ENCODE data around the gene LILRA2.
"Not testable (repeated sequence)": the region's sequence is repeated elsewhere in the genome, so short reads cannot be mapped to it uniquely, and the experiment has no call there.

Gene LILRA2

GRCh38 chr19:54612428-54612827 is 38.8 kb downstream of the LILRA2 start:
- DNase-seq: no peak

DNA sequence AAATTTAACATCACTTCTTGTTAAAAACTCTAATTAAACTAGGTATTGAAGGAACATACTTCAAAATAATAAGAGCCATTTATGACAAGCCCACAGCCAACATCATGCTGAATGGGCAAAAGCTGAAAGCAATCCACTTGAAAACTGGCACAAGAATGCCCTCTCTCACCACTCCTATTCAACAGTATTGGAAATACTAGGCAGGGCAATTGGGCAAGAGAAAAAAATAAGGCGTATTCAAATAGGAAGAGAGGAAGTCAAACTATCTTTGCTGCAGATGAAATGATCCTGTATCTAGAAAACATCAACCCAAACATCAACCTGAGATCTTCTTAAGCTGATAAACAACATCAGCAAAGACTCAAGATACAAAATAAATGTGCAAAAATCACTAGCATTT is 41.1 kb downstream of the LILRA2 start:
- DNase-seq: no peak

GRCh38 chr19:54616057-54616456 is 42.5 kb downstream of the LILRA2 start:
- DNase-seq: no peak

GRCh38 chr19:54616821-54617560 is 43.4 kb downstream of the LILRA2 start:
- DNase-seq: no peak

DNA sequence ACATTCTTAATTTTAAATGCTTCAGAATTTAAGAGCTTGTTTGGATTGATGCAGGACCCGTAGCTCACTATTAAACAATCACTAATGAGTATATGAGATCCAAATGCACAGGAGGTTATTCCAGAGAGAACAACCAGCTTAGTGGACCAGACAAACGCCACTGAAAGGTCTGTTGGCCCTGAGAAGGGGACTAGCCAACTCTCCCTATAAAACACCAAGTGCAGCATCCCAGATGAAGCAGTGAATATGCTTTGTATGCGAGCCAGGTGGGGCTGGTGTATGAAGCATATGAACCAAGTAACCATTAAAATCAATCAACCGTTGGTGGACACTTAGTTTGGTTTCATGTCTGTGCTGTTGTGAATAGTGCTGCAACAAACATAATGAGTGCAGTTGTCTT is 46.9 kb downstream of the LILRA2 start:
- DNase-seq: no peak

DNA sequence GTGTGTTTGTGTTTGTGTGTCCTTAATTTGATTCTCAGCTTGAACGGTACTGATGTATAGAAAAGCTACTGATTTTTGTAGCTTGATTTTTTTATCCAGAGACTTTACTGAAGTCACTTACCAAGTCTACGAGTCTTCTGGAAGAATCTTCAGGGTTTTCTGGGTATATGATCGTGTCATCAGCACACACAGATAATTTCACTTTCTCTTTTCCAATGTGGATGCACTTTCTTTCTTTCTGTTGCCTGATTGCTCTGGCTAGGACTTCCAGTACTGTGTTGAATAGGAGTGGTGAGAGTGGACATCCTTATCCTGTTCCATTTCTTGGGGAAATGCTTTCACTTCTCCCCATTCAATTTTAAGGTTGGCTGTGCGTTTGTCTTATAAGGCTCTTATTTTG is 48.8 kb downstream of the LILRA2 start:
- DNase-seq: no peak

GRCh38 chr19:54624234-54624633 is 50.6 kb downstream of the LILRA2 start:
- not testable (repeated sequence) for DNase-seq

GRCh38 chr19:54624934-54625730 is 51.5 kb downstream of the LILRA2 start:
- DNase-seq: not testable (repeated sequence)

- DNase-seq: no peak
Measured at GRCh38 chr19:54626757-54627156, 53.2 kb downstream of the LILRA2 start.

DNA sequence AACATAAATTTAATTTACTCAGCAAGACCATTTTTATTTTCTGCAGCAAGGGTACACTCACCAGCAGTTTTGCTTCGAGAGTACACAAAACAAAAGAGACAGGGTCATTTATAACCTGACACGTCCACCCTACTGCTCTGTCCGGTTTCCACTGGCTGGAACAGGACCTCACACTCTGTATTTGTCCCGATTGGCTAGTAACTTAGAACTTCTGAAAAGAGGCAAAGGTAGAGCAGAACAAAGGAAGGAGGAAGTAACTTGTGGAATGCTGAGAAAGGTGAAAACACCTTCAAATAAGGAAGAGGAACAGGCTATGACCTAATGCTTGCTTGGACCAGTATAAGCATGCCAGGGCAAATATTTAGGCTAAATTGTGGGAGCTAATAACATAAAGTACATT is 54.3 kb downstream of the LILRA2 start:
- not testable (repeated sequence) for DNase-seq

- peak; percentile 63 for DNase-seq
Measured at GRCh38 chr19:54630262-54630661, 56.7 kb downstream of the LILRA2 start, which contains the start of gene LILRB1. Gene LILRB1 (plus strand): TSS chr19:54630484. CDS start chr19:54631074, 590 bp downstream.

GRCh38 chr19:54630782-54631181 is 57.2 kb downstream of the LILRA2 start:
- no peak for DNase-seq

DNA sequence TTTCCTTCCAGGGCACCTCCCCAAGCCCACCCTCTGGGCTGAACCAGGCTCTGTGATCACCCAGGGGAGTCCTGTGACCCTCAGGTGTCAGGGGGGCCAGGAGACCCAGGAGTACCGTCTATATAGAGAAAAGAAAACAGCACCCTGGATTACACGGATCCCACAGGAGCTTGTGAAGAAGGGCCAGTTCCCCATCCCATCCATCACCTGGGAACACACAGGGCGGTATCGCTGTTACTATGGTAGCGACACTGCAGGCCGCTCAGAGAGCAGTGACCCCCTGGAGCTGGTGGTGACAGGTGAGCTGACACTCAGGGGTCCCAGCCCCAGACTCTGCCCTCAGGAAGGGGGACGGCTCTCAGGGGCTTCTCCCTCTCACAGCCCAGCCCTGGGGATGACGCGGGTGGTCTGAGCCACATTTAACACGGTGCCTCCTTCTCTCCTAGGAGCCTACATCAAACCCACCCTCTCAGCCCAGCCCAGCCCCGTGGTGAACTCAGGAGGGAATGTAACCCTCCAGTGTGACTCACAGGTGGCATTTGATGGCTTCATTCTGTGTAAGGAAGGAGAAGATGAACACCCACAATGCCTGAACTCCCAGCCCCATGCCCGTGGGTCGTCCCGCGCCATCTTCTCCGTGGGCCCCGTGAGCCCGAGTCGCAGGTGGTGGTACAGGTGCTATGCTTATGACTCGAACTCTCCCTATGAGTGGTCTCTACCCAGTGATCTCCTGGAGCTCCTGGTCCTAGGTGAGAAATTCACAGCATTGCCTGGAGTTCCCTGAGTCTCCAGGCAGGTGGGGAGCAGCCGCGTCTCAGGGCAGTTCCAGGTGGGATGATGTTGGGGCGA is 58.1 kb downstream of the LILRA2 start:
- not testable (repeated sequence) for DNase-seq

DNA sequence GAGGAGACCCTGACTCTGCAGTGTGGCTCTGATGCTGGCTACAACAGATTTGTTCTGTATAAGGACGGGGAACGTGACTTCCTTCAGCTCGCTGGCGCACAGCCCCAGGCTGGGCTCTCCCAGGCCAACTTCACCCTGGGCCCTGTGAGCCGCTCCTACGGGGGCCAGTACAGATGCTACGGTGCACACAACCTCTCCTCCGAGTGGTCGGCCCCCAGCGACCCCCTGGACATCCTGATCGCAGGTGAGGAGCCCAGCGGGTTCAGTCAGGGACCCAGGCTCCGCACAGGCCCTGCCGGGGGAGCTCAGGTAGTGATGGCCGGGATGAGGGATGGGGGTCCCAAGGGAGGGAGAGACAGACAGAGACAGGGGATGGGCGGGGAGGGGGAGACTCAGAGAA is 58.9 kb downstream of the LILRA2 start:
- not testable (repeated sequence) for DNase-seq

GRCh38 chr19:54633401-54633800 is 59.8 kb downstream of the LILRA2 start:
- no peak for DNase-seq

DNA sequence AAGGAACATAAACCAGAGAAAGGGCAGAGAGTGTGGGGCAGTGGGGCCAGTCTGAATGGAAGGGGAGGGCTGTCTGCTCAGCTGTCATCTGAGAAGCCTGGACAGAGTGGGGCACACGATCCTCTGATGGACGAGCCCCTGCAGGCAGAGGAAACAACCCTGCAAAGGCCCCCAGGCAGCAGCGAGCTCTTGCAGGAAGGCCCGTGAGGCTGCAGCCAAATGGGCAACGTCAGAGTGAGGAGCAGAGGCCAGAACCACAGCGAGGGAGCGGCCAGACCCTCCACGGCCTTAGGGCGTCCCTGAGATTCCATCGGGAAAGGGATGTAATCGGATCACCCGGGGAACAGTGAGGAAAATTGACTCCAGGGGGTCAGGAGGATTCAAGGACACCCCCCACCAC is 62.5 kb downstream of the LILRA2 start:
- DNase-seq: not testable (repeated sequence)

DNA sequence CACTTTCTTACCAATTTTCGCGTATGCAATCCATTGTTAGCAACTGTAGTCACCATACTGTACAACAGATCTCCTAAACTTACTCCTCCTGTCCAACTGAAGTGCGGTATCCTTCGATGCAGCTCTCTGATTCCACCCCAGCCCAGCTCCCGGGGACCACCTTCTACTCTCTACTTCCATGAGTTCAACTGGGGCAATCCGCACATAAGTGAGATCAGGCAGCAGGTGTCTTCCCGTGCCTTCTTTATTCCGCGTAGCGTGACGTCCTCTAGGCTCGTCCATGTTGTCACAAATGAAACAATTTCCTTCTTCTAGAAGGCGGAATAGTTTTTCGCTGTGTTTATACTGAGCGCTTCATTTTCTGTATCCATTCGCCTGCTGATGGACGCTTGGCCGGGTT is 65.1 kb downstream of the LILRA2 start:
- no peak for DNase-seq
